Panc1 (cell line): ENCODE measurements around the gene ERMP1. TPM values are rescaled to one million over a fixed set of nuclear protein-coding genes. Genes with fewer than 3 reads are reported as not detected.

Source experiments
- ATAC-seq: fragments of 200-7000 bp; cut with Tn5 transposase; 2 replicates; pipeline ENCODE4 v1.9.1; 2020; ENCODE audit warnings: mild to moderate bottlenecking, moderate library complexity
- BruUV-seq: library from RNA; stranded (reverse); fragments of 400-500 nt; replicated peaks from 2 replicates; lab custom pipeline; 2021; lab: Mats Ljungman, UMichigan
- CTCF ChIA-PET: fragments of 300-600 bp; sonication (Branson Sonifier 250); formaldehyde crosslinking; loops from one replicate; lab custom pipeline; 2022; ENCODE audit warnings: antibody characterized with exemption; lab: Charles Lee
- POLR2A ChIA-PET: fragments of 300-600 bp; sonication (Branson Sonifier 250); formaldehyde crosslinking; loops from one replicate; lab custom pipeline; 2022; ENCODE audit warnings: antibody characterized with exemption; lab: Charles Lee
- DNase-seq: peaks from one replicate; pipeline ENCODE4 v3.0.0-alpha.2; 2010; ENCODE audit warnings: low read depth, low spot score
- H3K27ac ChIP-seq: 2 replicates; pipeline ENCODE4 v1.5.1; 2011; ENCODE audit warnings: mild to moderate bottlenecking, low read length, inconsistent platforms
- H3K27me3 ChIP-seq: fragments of 200-500 bp; sonication (Bioruptor generic); 2 replicates; pipeline ENCODE4 v1.6.0; 2014; ENCODE audit warnings: low read length, inconsistent platforms; ENCODE audit not compliant: control insufficient read depth, insufficient read depth
- H3K36me3 ChIP-seq: fragments of 200-500 bp; sonication (Bioruptor generic); 2 replicates; pipeline ENCODE4 v1.5.1; 2014; ENCODE audit warnings: inconsistent platforms, mild to moderate bottlenecking, low read length, moderate library complexity; ENCODE audit not compliant: control insufficient read depth, insufficient read depth
- H3K4me1 ChIP-seq: 2 replicates; pipeline ENCODE4 v1.5.1; 2011; ENCODE audit warnings: inconsistent platforms, mild to moderate bottlenecking, low read length, moderate library complexity; ENCODE audit not compliant: control insufficient read depth, insufficient read depth
- H3K4me3 ChIP-seq, 2 experiments: 2 replicates each; pipeline ENCODE4 v1.5.1; 2011 to 2012; ENCODE audit warnings: low read depth in 2 of 2, low read length in 2 of 2, mild to moderate bottlenecking in 2 of 2, inconsistent platforms in 1 of 2, moderate library complexity in 1 of 2
- H3K9me3 ChIP-seq: fragments of 200-500 bp; sonication (Bioruptor generic); 2 replicates; pipeline ENCODE4 v1.5.1; 2014; ENCODE audit warnings: low read depth, mild to moderate bottlenecking, inconsistent platforms, low read length, moderate library complexity; ENCODE audit not compliant: control insufficient read depth, insufficient read depth
- CTCF ChIP-seq: fragments of 450-650 bp; IDR thresholded peaks from 2 replicates; pipeline ENCODE4 v1.5.1; 2017; ENCODE audit warnings: mild to moderate bottlenecking
- POLR2AphosphoS5 ChIP-seq: IDR thresholded peaks from 2 replicates; pipeline ENCODE4 v1.6.1; 2012; ENCODE audit warnings: mild to moderate bottlenecking, low read depth, low read length, moderate library complexity
- REST ChIP-seq, 2 experiments: IDR thresholded peaks; 2 replicates each; pipeline ENCODE4 v1.6.1; 2011 to 2012; ENCODE audit warnings: low read depth in 2 of 2, control low read depth in 1 of 2, low read length in 1 of 2, mild to moderate bottlenecking in 1 of 2, moderate library complexity in 1 of 2; ENCODE audit not compliant: insufficient read depth in 1 of 2
- SIN3A ChIP-seq: IDR thresholded peaks from 2 replicates; pipeline ENCODE4 v1.6.1; 2012; ENCODE audit warnings: low read depth, mild to moderate bottlenecking, low read length, moderate library complexity, borderline replicate concordance; ENCODE audit not compliant: insufficient read depth
- TCF7L2 ChIP-seq: IDR thresholded peaks from 2 replicates; pipeline ENCODE4 v1.6.1; 2011; ENCODE audit warnings: mild to moderate bottlenecking, low read depth, low read length, inconsistent platforms
- in situ Hi-C: cut with HindIII; loops from 2 replicates; pipeline ENCODE4 v1.10.0; 2016; ENCODE audit warnings: low sequenced_read_pairs, low pct_unique_long_range_greater_than_20kb
- intact Hi-C: fragments of 100-400 bp; cut with micrococcal nuclease; formaldehyde crosslinking; loops from one replicate; pipeline ENCODE4 v1.10.0; 2022; ENCODE audit not compliant: unreplicated experiment
- total RNA-seq: library from RNA; stranded (reverse); gene quantifications from one replicate; pipeline ENCODE4 v1.2.1, GENCODE V29; 2021; ENCODE audit not compliant: unreplicated experiment

ERMP1 gene
- total RNA-seq, 1 experiment from 2014 or later, result 38.4 TPM

- POLR2A ChIA-PET, result no interaction called here
- ATAC-seq, result no peak
- DNase-seq, result no peak
- H3K27me3 ChIP-seq, result no peaks in the 10 kb centered on the region
- H3K9me3 ChIP-seq, result no peaks in the 10 kb centered on the region
- no peak for TF ChIP-seq TCF7L2
- TF ChIP-seq SIN3A, result no peak
- TF ChIP-seq CTCF, result no peak
- no peak for TF ChIP-seq POLR2AphosphoS5
- TF ChIP-seq REST (IDR thresholded peaks at IDR 0.05; ENCODE audit: insufficient read depth in 1 of 2, low read depth in 2 of 2, low read length in 1 of 2), result no peak
- intact Hi-C loops (no loop called here), in situ Hi-C loops (no loop called here)
- H3K36me3 ChIP-seq, result no peaks in the 10 kb centered on the region
- H3K4me3 ChIP-seq, result no peak overlapping the region
- CTCF ChIA-PET, result no interaction called here
- no TSS peak for BruUV-seq
- no peaks in the 10 kb centered on the region for H3K4me1 ChIP-seq
- no peak overlapping the region for H3K27ac ChIP-seq
Observed at GRCh38 chr9:5743109-5743508, 89.8 kb downstream of the ERMP1 start.

GRCh38 chr9:5736563-5737346 lies 96.2 kb downstream of the ERMP1 start:
- no TSS peak for BruUV-seq
- no peak for DNase-seq
- POLR2A ChIA-PET, result no interaction called here
- Histone ChIP-seq H3K4me1 (no peaks in the 10 kb centered on the region), H3K9me3 (no peaks in the 10 kb centered on the region), H3K36me3 (no peaks in the 10 kb centered on the region), H3K27me3 (no peaks in the 10 kb centered on the region), H3K4me3 (no peak overlapping the region), H3K27ac (no peak overlapping the region)
- ATAC-seq, result no peak
- intact Hi-C loops (no loop called here), in situ Hi-C loops (no loop called here)
- no peak for TF ChIP-seq POLR2AphosphoS5
- no peak for TF ChIP-seq TCF7L2
- no peak for TF ChIP-seq REST (IDR thresholded peaks at IDR 0.05; ENCODE audit: insufficient read depth in 1 of 2, low read depth in 2 of 2, low read length in 1 of 2)
- TF ChIP-seq CTCF, result no peak
- no peak for TF ChIP-seq SIN3A
- CTCF ChIA-PET, result no interaction called here
